ENCODE results near the gene ANGPT4.

DNA sequence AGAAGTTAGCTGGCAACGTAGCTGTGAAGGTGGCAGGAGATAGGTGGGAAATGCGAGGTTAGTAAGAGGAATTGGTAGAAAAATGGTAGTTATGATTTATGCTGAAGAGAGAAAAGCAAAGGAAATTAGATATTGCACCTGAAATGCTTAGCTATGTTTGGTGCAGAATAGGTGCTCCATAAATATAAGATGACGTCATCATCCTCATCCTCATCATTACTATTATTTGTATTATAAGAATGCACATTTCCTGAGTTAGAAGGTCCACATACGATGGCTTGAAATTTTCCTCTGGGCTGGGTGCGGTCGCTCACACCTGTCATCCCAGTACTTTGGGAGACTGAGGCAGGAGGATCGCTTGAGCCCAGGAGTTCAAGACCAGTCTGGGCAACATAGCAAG lies 39.5 kb upstream of the ANGPT4 start:
- TF ChIP-seq, protein P1, sequence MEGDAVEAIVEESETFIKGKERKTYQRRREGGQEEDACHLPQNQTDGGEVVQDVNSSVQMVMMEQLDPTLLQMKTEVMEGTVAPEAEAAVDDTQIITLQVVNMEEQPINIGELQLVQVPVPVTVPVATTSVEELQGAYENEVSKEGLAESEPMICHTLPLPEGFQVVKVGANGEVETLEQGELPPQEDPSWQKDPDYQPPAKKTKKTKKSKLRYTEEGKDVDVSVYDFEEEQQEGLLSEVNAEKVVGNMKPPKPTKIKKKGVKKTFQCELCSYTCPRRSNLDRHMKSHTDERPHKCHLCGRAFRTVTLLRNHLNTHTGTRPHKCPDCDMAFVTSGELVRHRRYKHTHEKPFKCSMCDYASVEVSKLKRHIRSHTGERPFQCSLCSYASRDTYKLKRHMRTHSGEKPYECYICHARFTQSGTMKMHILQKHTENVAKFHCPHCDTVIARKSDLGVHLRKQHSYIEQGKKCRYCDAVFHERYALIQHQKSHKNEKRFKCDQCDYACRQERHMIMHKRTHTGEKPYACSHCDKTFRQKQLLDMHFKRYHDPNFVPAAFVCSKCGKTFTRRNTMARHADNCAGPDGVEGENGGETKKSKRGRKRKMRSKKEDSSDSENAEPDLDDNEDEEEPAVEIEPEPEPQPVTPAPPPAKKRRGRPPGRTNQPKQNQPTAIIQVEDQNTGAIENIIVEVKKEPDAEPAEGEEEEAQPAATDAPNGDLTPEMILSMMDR (IDR thresholded peaks at IDR 0.05): no peak
- TF ChIP-seq POLR2A (IDR thresholded peaks at IDR 0.05): no peak
